ENCODE data around the gene OXNAD1. TPM values are rescaled to one million over a fixed set of nuclear protein-coding genes. Genes with fewer than 3 reads are reported as not detected.
"Not testable (repeated sequence)": the region's sequence is repeated elsewhere in the genome, so short reads cannot be mapped to it uniquely, and the experiment has no call there.

OXNAD1 gene
- total and polyA plus RNA-seq, 2 donors: 6.1 to 31.6 TPM

GRCh38 chr3:16307832-16308531, 43.0 kb downstream of the OXNAD1 start:
- no peaks in the 10 kb centered on the region for H3K4me1 ChIP-seq (ENCODE audit: insufficient read depth)
- H3K27ac ChIP-seq (ENCODE audit: low read depth): no peak overlapping the region
- H3K4me3 ChIP-seq (ENCODE audit: low read depth, low read length): no peak overlapping the region
- 90% methylated on average over 5 of the region's 5 CpGs for whole genome bisulfite sequencing
- H3K36me3 ChIP-seq (ENCODE audit: insufficient read depth): no peaks in the 10 kb centered on the region
- no peak for DNase-seq (ENCODE audit: extremely low spot score)

GRCh38 chr3:16308727-16309126, 43.7 kb downstream of the OXNAD1 start:
- WGBS: 94% methylated on average over 1 of the region's 1 CpG
- Histone ChIP-seq H3K4me3 (ENCODE audit: low read depth, low read length) (no peak overlapping the region), H3K27ac (ENCODE audit: low read depth) (no peak overlapping the region), H3K36me3 (ENCODE audit: insufficient read depth) (no peaks in the 10 kb centered on the region), H3K4me1 (ENCODE audit: insufficient read depth) (no peaks in the 10 kb centered on the region)
- DNase-seq (ENCODE audit: extremely low spot score): no peak

GRCh38 chr3:16309558-16309957, 44.5 kb downstream of the OXNAD1 start:
- Histone ChIP-seq H3K27ac (ENCODE audit: low read depth) (no peak overlapping the region), H3K4me1 (ENCODE audit: insufficient read depth) (no peaks in the 10 kb centered on the region), H3K36me3 (ENCODE audit: insufficient read depth) (no peaks in the 10 kb centered on the region), H3K4me3 (ENCODE audit: low read depth, low read length) (no peak overlapping the region)
- WGBS: 46% methylated on average over 2 of the region's 2 CpGs
- no peak for DNase-seq (ENCODE audit: extremely low spot score)

- H3K27ac ChIP-seq (ENCODE audit: low read depth); H3K36me3 ChIP-seq (ENCODE audit: insufficient read depth); H3K4me1 ChIP-seq (ENCODE audit: insufficient read depth); H3K4me3 ChIP-seq (ENCODE audit: low read depth, low read length); DNase-seq (ENCODE audit: extremely low spot score): not testable (repeated sequence)
- 98% methylated on average over 7 of the region's 7 CpGs for WGBS
These were observed 45.5 kb downstream of the OXNAD1 start for GRCh38 chr3:16310486-16310885.

- Histone ChIP-seq H3K27ac (ENCODE audit: low read depth) (no peak overlapping the region), H3K4me3 (ENCODE audit: low read depth, low read length) (no peak overlapping the region), H3K36me3 (ENCODE audit: insufficient read depth) (no peaks in the 10 kb centered on the region), H3K4me1 (ENCODE audit: insufficient read depth) (no peaks in the 10 kb centered on the region)
- no peak for DNase-seq (ENCODE audit: extremely low spot score)
- 59% methylated on average over 6 of the region's 6 CpGs for WGBS
These were observed 47.0 kb downstream of the OXNAD1 start for GRCh38 chr3:16311960-16312451.

- H3K27ac ChIP-seq (ENCODE audit: low read depth): no peak overlapping the region
- H3K36me3 ChIP-seq (ENCODE audit: insufficient read depth): no peaks in the 10 kb centered on the region
- no peaks in the 10 kb centered on the region for H3K4me1 ChIP-seq (ENCODE audit: insufficient read depth)
- 90% methylated on average over 5 of the region's 5 CpGs for WGBS
- DNase-seq (ENCODE audit: extremely low spot score): no peak
- no peak overlapping the region for H3K4me3 ChIP-seq (ENCODE audit: low read depth, low read length)
These were observed 49.1 kb downstream of the OXNAD1 start for GRCh38 chr3:16313886-16314645.

GRCh38 chr3:16315623-16316022, 50.6 kb downstream of the OXNAD1 start:
- H3K36me3 ChIP-seq (ENCODE audit: insufficient read depth): no peaks in the 10 kb centered on the region
- no peak overlapping the region for H3K4me3 ChIP-seq (ENCODE audit: low read depth, low read length)
- WGBS: 75% methylated on average over 7 of the region's 7 CpGs
- DNase-seq (ENCODE audit: extremely low spot score): no peak
- H3K27ac ChIP-seq (ENCODE audit: low read depth): no peak overlapping the region
- H3K4me1 ChIP-seq (ENCODE audit: insufficient read depth): no peaks in the 10 kb centered on the region

GRCh38 chr3:16316396-16316795, 51.4 kb downstream of the OXNAD1 start:
- Histone ChIP-seq H3K4me3 (ENCODE audit: low read depth, low read length) (no peak overlapping the region), H3K27ac (ENCODE audit: low read depth) (no peak overlapping the region), H3K36me3 (ENCODE audit: insufficient read depth) (no peaks in the 10 kb centered on the region), H3K4me1 (ENCODE audit: insufficient read depth) (no peaks in the 10 kb centered on the region)
- 90% methylated on average over 3 of the region's 3 CpGs for WGBS
- no peak for DNase-seq (ENCODE audit: extremely low spot score)

GRCh38 chr3:16316847-16317560, 52.0 kb downstream of the OXNAD1 start:
- H3K27ac ChIP-seq (ENCODE audit: low read depth): no peak overlapping the region
- H3K4me1 ChIP-seq (ENCODE audit: insufficient read depth): no peaks in the 10 kb centered on the region

GRCh38 chr3:16317561-16317945, 52.5 kb downstream of the OXNAD1 start:
- Histone ChIP-seq H3K4me3 (ENCODE audit: low read depth, low read length) (no peak overlapping the region), H3K4me1 (ENCODE audit: insufficient read depth) (no peaks in the 10 kb centered on the region), H3K36me3 (ENCODE audit: insufficient read depth) (no peaks in the 10 kb centered on the region), H3K27ac (ENCODE audit: low read depth) (no peak overlapping the region)
- no peak for DNase-seq (ENCODE audit: extremely low spot score)
- WGBS: 96% methylated on average over 6 of the region's 6 CpGs

More at GRCh38 chr3:16316847-16317560, 52.0 kb downstream of the OXNAD1 start:
- 89% methylated on average over 5 of the region's 5 CpGs for WGBS
- no peak for DNase-seq (ENCODE audit: extremely low spot score)
- Histone ChIP-seq H3K36me3 (ENCODE audit: insufficient read depth) (no peaks in the 10 kb centered on the region), H3K4me3 (ENCODE audit: low read depth, low read length) (no peak overlapping the region)

GRCh38 chr3:16318176-16318575, 53.2 kb downstream of the OXNAD1 start:
- WGBS: 70% methylated on average over 7 of the region's 7 CpGs
- no peak overlapping the region for H3K4me3 ChIP-seq (ENCODE audit: low read depth, low read length)
- H3K36me3 ChIP-seq (ENCODE audit: insufficient read depth): no peaks in the 10 kb centered on the region
- no peaks in the 10 kb centered on the region for H3K4me1 ChIP-seq (ENCODE audit: insufficient read depth)
- H3K27ac ChIP-seq (ENCODE audit: low read depth): no peak overlapping the region
- no peak for DNase-seq (ENCODE audit: extremely low spot score)

- H3K27ac ChIP-seq (ENCODE audit: low read depth): no peak overlapping the region
- no peak for DNase-seq (ENCODE audit: extremely low spot score)
- WGBS: 74% methylated on average over 4 of the region's 4 CpGs
These were observed 54.3 kb downstream of the OXNAD1 start for GRCh38 chr3:16319307-16319706.

GRCh38 chr3:16319723-16320122, 54.7 kb downstream of the OXNAD1 start:
- WGBS: 95% methylated on average over 4 of the region's 4 CpGs
- no peaks in the 10 kb centered on the region for H3K36me3 ChIP-seq (ENCODE audit: insufficient read depth)
- H3K4me3 ChIP-seq (ENCODE audit: low read depth, low read length): no peak overlapping the region
- DNase-seq (ENCODE audit: extremely low spot score): no peak
- H3K4me1 ChIP-seq (ENCODE audit: insufficient read depth): no peaks in the 10 kb centered on the region
- H3K27ac ChIP-seq (ENCODE audit: low read depth): no peak overlapping the region

More at GRCh38 chr3:16319307-16319706, 54.3 kb downstream of the OXNAD1 start:
- Histone ChIP-seq H3K4me3 (ENCODE audit: low read depth, low read length) (no peak overlapping the region), H3K36me3 (ENCODE audit: insufficient read depth) (no peaks in the 10 kb centered on the region), H3K4me1 (ENCODE audit: insufficient read depth) (no peaks in the 10 kb centered on the region)
